Mesenchymal stem cell (in vitro differentiated cells and primary cell): ENCODE results near the gene SBNO2.
"Not testable (repeated sequence)": the region's sequence is repeated elsewhere in the genome, so short reads cannot be mapped to it uniquely, and the experiment has no call there.

Experiments
- DNase-seq: peaks from one replicate; pipeline ENCODE4 v3.0.0-alpha.2; 2013
- H2AFZ ChIP-seq: one replicate; pipeline ENCODE4 v1.6.1; 2013; ENCODE audit warnings: low read depth, mild to moderate bottlenecking, control low read depth, inconsistent platforms, low read length, moderate library complexity
- H2AK5ac ChIP-seq: 2 replicates; pipeline ENCODE4 v1.6.1; 2013; ENCODE audit warnings: low read length, moderate library complexity, mild to moderate bottlenecking, inconsistent platforms; ENCODE audit not compliant: severe bottlenecking
- H2BK120ac ChIP-seq: one replicate; pipeline ENCODE4 v1.6.1; 2013; ENCODE audit warnings: low read depth, mild to moderate bottlenecking, inconsistent platforms, low read length, moderate library complexity
- H2BK12ac ChIP-seq, 2 experiments: one replicate each; pipeline ENCODE4 v1.6.1; 2013; ENCODE audit warnings: inconsistent platforms in 2 of 2, low read length in 2 of 2, mild to moderate bottlenecking in 2 of 2, moderate library complexity in 2 of 2, control low read depth in 1 of 2
- H2BK15ac ChIP-seq: one replicate; pipeline ENCODE4 v1.6.1; 2013; ENCODE audit warnings: mild to moderate bottlenecking, low read depth, inconsistent platforms; ENCODE audit not compliant: poor library complexity, severe bottlenecking
- H2BK5ac ChIP-seq: 2 replicates; pipeline ENCODE4 v1.6.1; 2013; ENCODE audit warnings: low read depth, mild to moderate bottlenecking, low read length, control low read depth, inconsistent platforms; ENCODE audit not compliant: poor library complexity, severe bottlenecking
- H3K14ac ChIP-seq, 2 experiments: one replicate each; pipeline ENCODE4 v1.6.1; 2013; ENCODE audit warnings: inconsistent platforms in 2 of 2, low read length in 2 of 2, control low read depth in 1 of 2, mild to moderate bottlenecking in 1 of 2, moderate library complexity in 1 of 2
- H3K18ac ChIP-seq, 2 experiments: one replicate each; pipeline ENCODE4 v1.6.1; 2013; ENCODE audit warnings: inconsistent platforms in 2 of 2, low read length in 2 of 2, control low read depth in 1 of 2, low read depth in 1 of 2, mild to moderate bottlenecking in 1 of 2
- H3K23ac ChIP-seq, 2 experiments: one replicate each; pipeline ENCODE4 v1.6.1; 2013; ENCODE audit warnings: inconsistent platforms in 2 of 2, low read length in 2 of 2, mild to moderate bottlenecking in 2 of 2, moderate library complexity in 2 of 2, control low read depth in 1 of 2
- H3K27ac ChIP-seq: 2 replicates; pipeline ENCODE4 v1.5.1; 2013; ENCODE audit warnings: mild to moderate bottlenecking, moderate library complexity, low read length, control low read depth, inconsistent platforms; ENCODE audit not compliant: poor library complexity, severe bottlenecking
- H3K27me3 ChIP-seq, 2 experiments: 2 replicates each; pipeline versions ENCODE4 v1.6.1 to v1.7.0; 2013; ENCODE audit warnings: low read length in 2 of 2, mild to moderate bottlenecking in 2 of 2, moderate library complexity in 2 of 2, control low read depth in 1 of 2, inconsistent platforms in 1 of 2; ENCODE audit not compliant: control insufficient read depth in 1 of 2, insufficient read depth in 1 of 2
- H3K36me3 ChIP-seq, 2 experiments: 2 replicates each; pipeline versions ENCODE4 v1.6.1 to v1.7.0; 2013; ENCODE audit warnings: low read length in 2 of 2, control low read depth in 1 of 2, inconsistent platforms in 1 of 2, low read depth in 1 of 2, mild to moderate bottlenecking in 1 of 2; ENCODE audit not compliant: insufficient read depth in 2 of 2, control insufficient read depth in 1 of 2
- H3K4ac ChIP-seq, 2 experiments: one replicate each; pipeline ENCODE4 v1.6.1; 2013; ENCODE audit warnings: inconsistent platforms in 2 of 2, low read length in 2 of 2, mild to moderate bottlenecking in 2 of 2, moderate library complexity in 2 of 2, control low read depth in 1 of 2, low read depth in 1 of 2
- H3K4me1 ChIP-seq: 2 replicates; pipeline ENCODE4 v1.6.1; 2013; ENCODE audit warnings: low read depth, low read length, control low read depth; ENCODE audit not compliant: control insufficient read depth, insufficient read depth
- H3K4me2 ChIP-seq: 2 replicates; pipeline ENCODE4 v1.6.1; 2013; ENCODE audit warnings: low read length, mild to moderate bottlenecking, inconsistent platforms; ENCODE audit not compliant: poor library complexity, severe bottlenecking
- H3K4me3 ChIP-seq, 2 experiments: 2 replicates each; pipeline versions ENCODE4 v1.5.1 to v1.7.0; 2013; ENCODE audit warnings: low read length in 2 of 2, mild to moderate bottlenecking in 2 of 2, control low read depth in 1 of 2, low read depth in 1 of 2; ENCODE audit not compliant: insufficient read depth in 1 of 2
- H3K79me1 ChIP-seq: replicated peaks from 2 replicates; pipeline ENCODE4 v1.6.1; 2013; ENCODE audit warnings: mild to moderate bottlenecking, control low read depth, low read length, inconsistent platforms; ENCODE audit not compliant: poor library complexity, severe bottlenecking
- H3K9ac ChIP-seq: 2 replicates; pipeline ENCODE4 v1.7.0; 2013; ENCODE audit warnings: mild to moderate bottlenecking, low read length, moderate library complexity
- H3K9me3 ChIP-seq: 2 replicates; pipeline ENCODE4 v1.7.0; 2013; ENCODE audit warnings: mild to moderate bottlenecking, low read length; ENCODE audit not compliant: control insufficient read depth
- H4K8ac ChIP-seq: one replicate; pipeline ENCODE4 v1.6.1; 2013; ENCODE audit warnings: inconsistent platforms, mild to moderate bottlenecking, low read length, moderate library complexity
- H4K91ac ChIP-seq: one replicate; pipeline ENCODE4 v1.6.1; 2013; ENCODE audit warnings: mild to moderate bottlenecking, low read length, inconsistent platforms
- WGBS: methylation state at CpG from one replicate; pipeline ENCODE4 v1.1.7; 2013; ENCODE audit warnings: mixed read lengths; 5-methylcytosine and 5-hydroxymethylcytosine counted together

The SBNO2 gene

DNA sequence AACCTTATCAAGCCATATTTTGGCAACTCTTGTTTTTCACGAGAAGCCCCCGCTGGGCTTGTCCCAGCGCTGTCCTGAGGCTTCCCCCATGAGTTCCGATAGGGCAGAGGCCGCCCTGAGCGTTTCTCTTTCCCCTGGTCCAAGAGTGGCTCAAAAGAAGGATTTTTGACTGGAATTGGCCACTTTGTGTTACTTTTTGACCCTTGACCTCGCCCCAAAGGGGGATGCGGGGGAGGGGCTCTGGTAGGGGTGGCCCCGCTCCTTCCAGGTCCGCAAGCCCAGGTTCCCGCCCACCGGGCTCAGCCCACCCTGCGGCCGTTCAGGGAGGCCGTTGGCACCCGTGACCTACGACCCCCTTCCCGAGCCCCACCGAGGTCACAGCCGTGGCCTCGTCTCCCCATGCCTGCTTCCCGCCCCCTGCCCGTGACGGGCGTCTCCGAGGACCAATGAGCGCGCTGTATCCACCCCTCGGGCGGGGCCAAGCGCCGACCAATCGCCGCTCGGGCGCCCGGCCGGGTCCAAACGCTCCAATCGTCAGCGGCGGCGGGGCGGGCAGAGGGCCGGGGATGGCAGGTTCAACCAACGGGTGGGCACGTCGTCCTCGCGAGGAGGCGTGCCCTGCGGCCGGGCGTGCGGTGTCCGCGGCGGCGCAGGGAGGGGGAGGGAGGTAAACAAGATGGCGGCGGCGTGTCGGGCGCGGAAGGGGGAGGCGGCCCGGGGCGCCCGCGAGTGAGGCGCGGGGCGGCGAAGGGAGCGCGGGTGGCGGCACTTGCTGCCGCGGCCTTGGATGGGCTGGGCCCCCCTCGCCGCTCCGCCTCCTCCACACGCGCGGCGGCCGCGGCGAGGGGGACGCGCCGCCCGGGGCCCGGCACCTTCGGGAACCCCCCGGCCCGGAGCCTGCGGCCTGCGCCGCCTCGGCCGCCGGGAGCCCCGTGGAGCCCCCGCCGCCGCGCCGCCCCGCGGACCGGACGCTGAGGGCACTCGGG lies 31.3 kb upstream of the SBNO2 start, which contains the start of gene STK11:
Gene STK11, plus strand, starts transcription at position 665 of the 986 bp plus-strand sequence. CDS start 1,136 bp downstream, outside the sequence.
- H3K23ac ChIP-seq, result peak within 1 kb of the TSS in 1 of 2 experiments; percentile 49
- peak within 1 kb of the TSS; percentile 83 to 94 for H3K4me3 ChIP-seq
- peak within 1 kb of the TSS; percentile 90 for H2BK15ac ChIP-seq
- WGBS, result 3% methylated on average over 96 of the region's 114 CpGs
- H3K4ac ChIP-seq, result peak within 1 kb of the TSS; percentile 90 to 96
- peaks cover 6 to 22% of the 10 kb centered on the region in 2 experiments for H3K36me3 ChIP-seq
- no peaks in the 10 kb centered on the region for H3K27me3 ChIP-seq
- H3K27ac ChIP-seq, result peak within 1 kb of the TSS; percentile 37
- peaks cover 31% of the 10 kb centered on the region for H3K4me1 ChIP-seq
- peak within 1 kb of the TSS; percentile 89 for H3K9ac ChIP-seq
- peak within 1 kb of the TSS; percentile 59 to 86 for H3K18ac ChIP-seq
- H3K4me2 ChIP-seq, result peak within 1 kb of the TSS; percentile 99
- H3K9me3 ChIP-seq, result no peaks in the 10 kb centered on the region
- peak within 1 kb of the TSS; percentile 73 for H2BK120ac ChIP-seq
- H2BK5ac ChIP-seq, result peak within 1 kb of the TSS; percentile 93
- H4K91ac ChIP-seq, result peak within 1 kb of the TSS; percentile 57
- H2AFZ ChIP-seq, result no peak within 1 kb of the TSS
- peak within 1 kb of the TSS; percentile 48 to 70 for H3K14ac ChIP-seq
- H3K79me1 ChIP-seq, result peaks cover 4% of the 10 kb centered on the region
- peak; percentile 97 for DNase-seq
- H4K8ac ChIP-seq, result peak within 1 kb of the TSS; percentile 87
- peak within 1 kb of the TSS; percentile 95 for H2AK5ac ChIP-seq
- peak within 1 kb of the TSS in 1 of 2 experiments; percentile 81 for H2BK12ac ChIP-seq

DNA sequence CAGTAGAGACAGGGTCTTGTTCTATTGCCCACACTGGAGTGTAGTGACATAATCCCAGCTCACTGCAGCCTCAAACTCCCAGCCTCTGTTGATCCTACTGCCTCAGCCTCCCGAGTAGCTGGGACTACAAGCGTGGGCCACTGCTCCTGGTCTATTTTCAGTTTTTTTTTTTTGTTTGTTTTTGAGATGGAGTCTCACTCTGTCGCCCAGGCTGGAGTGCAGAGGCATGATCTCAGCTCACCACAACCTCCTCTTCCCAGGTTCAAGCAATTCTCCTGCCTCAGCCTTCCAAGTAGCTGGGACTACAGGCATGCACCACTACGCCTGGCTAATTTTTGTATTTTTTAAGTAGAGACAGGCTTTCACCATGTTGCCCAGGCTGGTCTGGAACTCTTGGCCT lies 26.5 kb upstream of the SBNO2 start:
- H3K18ac ChIP-seq, H3K9ac ChIP-seq, H3K9me3 ChIP-seq, H3K36me3 ChIP-seq, H3K4me2 ChIP-seq, H2AK5ac ChIP-seq, H2BK12ac ChIP-seq, H3K23ac ChIP-seq, DNase-seq, H2AFZ ChIP-seq, H3K79me1 ChIP-seq, H2BK5ac ChIP-seq, H3K27ac ChIP-seq, H2BK120ac ChIP-seq, H2BK15ac ChIP-seq, H3K14ac ChIP-seq, H4K8ac ChIP-seq, H3K4me3 ChIP-seq, H3K4me1 ChIP-seq, H4K91ac ChIP-seq, H3K4ac ChIP-seq, H3K27me3 ChIP-seq: not testable (repeated sequence)
- WGBS, result 92% methylated on average over 3 of the region's 4 CpGs

DNA sequence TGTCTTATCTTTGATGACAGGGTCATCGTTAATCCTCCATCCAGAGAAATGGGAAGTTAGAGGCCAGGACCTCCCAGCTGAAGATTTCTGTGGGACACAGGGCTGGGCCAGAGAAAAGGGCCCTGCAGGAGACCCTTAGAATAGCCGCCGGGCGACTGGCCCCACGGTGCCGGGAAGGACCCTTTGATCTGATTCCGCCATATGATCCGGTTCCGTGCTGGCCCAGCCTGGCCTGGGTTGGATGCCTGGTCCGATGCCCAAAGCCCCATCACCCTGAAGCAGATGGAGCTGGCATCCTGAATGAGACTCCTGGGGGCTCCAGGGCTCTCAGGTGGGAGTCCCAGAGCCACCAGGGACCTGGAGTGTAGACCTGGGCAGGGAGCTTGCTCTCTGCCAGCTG lies 25.5 kb upstream of the SBNO2 start:
- H2BK5ac ChIP-seq, result no peak overlapping the region
- H3K4ac ChIP-seq, result no peak overlapping the region
- no peak overlapping the region for H2BK120ac ChIP-seq
- H3K14ac ChIP-seq, result no peak overlapping the region
- H3K4me3 ChIP-seq, result no peak overlapping the region
- H3K27ac ChIP-seq, result no peak overlapping the region
- no peaks in the 10 kb centered on the region for H3K36me3 ChIP-seq
- no peak overlapping the region for H3K23ac ChIP-seq
- H3K27me3 ChIP-seq, result no peaks in the 10 kb centered on the region
- H2AK5ac ChIP-seq, result no peak overlapping the region
- no peaks in the 10 kb centered on the region for H3K79me1 ChIP-seq
- no peak overlapping the region for H4K8ac ChIP-seq
- H3K18ac ChIP-seq, result no peak overlapping the region
- DNase-seq, result no peak
- WGBS, result 95% methylated on average over 10 of the region's 10 CpGs
- H3K9me3 ChIP-seq, result no peaks in the 10 kb centered on the region
- H3K9ac ChIP-seq, result no peak overlapping the region
- H3K4me1 ChIP-seq, result peaks cover 2% of the 10 kb centered on the region
- H2BK15ac ChIP-seq, result no peak overlapping the region
- H4K91ac ChIP-seq, result no peak overlapping the region
- H3K4me2 ChIP-seq, result no peak overlapping the region
- H2BK12ac ChIP-seq, result no peak overlapping the region
- no peak overlapping the region for H2AFZ ChIP-seq

DNA sequence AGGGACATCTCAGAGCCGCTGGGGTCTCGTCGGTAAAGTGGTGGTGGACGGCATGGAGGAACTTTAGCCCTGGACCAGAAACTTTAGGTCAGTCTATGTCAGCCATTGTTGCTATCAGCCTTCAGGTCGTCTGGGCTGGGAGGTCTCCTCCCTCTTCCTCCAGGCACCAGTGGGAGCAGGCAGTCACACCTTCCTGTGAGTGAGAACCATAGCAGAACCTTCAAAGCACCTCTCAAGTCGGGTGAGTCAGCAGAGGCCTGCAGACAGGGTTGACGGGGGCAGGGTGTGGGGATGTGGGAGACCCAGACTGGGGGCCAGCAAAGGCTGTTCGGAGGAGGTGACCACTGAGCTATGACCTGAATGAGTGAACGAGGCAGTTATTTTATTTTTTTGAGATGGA lies 15.4 kb upstream of the SBNO2 start:
- no peak overlapping the region for H3K4me2 ChIP-seq
- peak overlapping the region in 1 of 2 experiments; percentile 35 for H3K18ac ChIP-seq

More for the DNA sequence above, 15.4 kb upstream of the SBNO2 start:
- no peak overlapping the region for H3K4me3 ChIP-seq
- H2AFZ ChIP-seq, result no peak overlapping the region
- peaks cover 16% of the 10 kb centered on the region for H3K4me1 ChIP-seq
- 67% methylated on average over 8 of the region's 9 CpGs for WGBS
- no peak overlapping the region for H3K9ac ChIP-seq
- no peak overlapping the region for H3K14ac ChIP-seq
- H2BK5ac ChIP-seq, result no peak overlapping the region
- H3K36me3 ChIP-seq, result no peaks in the 10 kb centered on the region
- no peak overlapping the region for H2BK120ac ChIP-seq
- no peak overlapping the region for H4K91ac ChIP-seq
- peak overlapping the region; percentile 25 for H2AK5ac ChIP-seq
- H3K79me1 ChIP-seq, result no peaks in the 10 kb centered on the region
- peak overlapping the region; percentile 12 for H4K8ac ChIP-seq
- H3K4ac ChIP-seq, result no peak overlapping the region
- no peak overlapping the region for H3K23ac ChIP-seq
- no peaks in the 10 kb centered on the region for H3K9me3 ChIP-seq
- H2BK12ac ChIP-seq, result no peak overlapping the region
- no peaks in the 10 kb centered on the region for H3K27me3 ChIP-seq
- H3K27ac ChIP-seq, result peak overlapping the region; percentile 17
- no peak for DNase-seq
- no peak overlapping the region for H2BK15ac ChIP-seq
